Measurements from ENCODE around the gene CHMP4B.

CHMP4B gene

GRCh38 chr20:33820362-33820761 is 9.2 kb downstream of the CHMP4B start:
- no peak for DNase-seq (ENCODE audit: low read depth)

GRCh38 chr20:33821270-33821836 is 10.2 kb downstream of the CHMP4B start:
- DNase-seq (ENCODE audit: low read depth), result no peak

GRCh38 chr20:33822423-33822822 is 11.3 kb downstream of the CHMP4B start:
- DNase-seq (ENCODE audit: low read depth), result no peak

- no peak for DNase-seq (ENCODE audit: low read depth)
Observed at GRCh38 chr20:33822991-33823390, 11.8 kb downstream of the CHMP4B start.

GRCh38 chr20:33824852-33825251 is 13.7 kb downstream of the CHMP4B start:
- DNase-seq (ENCODE audit: low read depth), result no peak

GRCh38 chr20:33825340-33826269 is 14.5 kb downstream of the CHMP4B start:
- DNase-seq (ENCODE audit: low read depth), result no peak

GRCh38 chr20:33826270-33826897 is 15.2 kb downstream of the CHMP4B start:
- DNase-seq (ENCODE audit: low read depth), result no peak

- no peak for DNase-seq (ENCODE audit: low read depth)
Observed at GRCh38 chr20:33827109-33827508, 16.0 kb downstream of the CHMP4B start.

GRCh38 chr20:33827634-33828325 is 16.6 kb downstream of the CHMP4B start:
- DNase-seq (ENCODE audit: low read depth), result no peak

GRCh38 chr20:33828326-33828844 is 17.2 kb downstream of the CHMP4B start:
- DNase-seq (ENCODE audit: low read depth), result no peak

GRCh38 chr20:33828967-33829560 is 17.9 kb downstream of the CHMP4B start:
- DNase-seq (ENCODE audit: low read depth), result no peak

- no peak for DNase-seq (ENCODE audit: low read depth)
Observed at GRCh38 chr20:33829636-33830035, 18.5 kb downstream of the CHMP4B start.

- no peak for DNase-seq (ENCODE audit: low read depth)
Observed at GRCh38 chr20:33830371-33830770, 19.2 kb downstream of the CHMP4B start.

- no peak for DNase-seq (ENCODE audit: low read depth)
Observed at GRCh38 chr20:33832103-33832804, 21.1 kb downstream of the CHMP4B start.

- no peak for DNase-seq (ENCODE audit: low read depth)
Observed at GRCh38 chr20:33833333-33833732, 22.2 kb downstream of the CHMP4B start.

- no peak for DNase-seq (ENCODE audit: low read depth)
Observed at GRCh38 chr20:33835615-33836172, 24.5 kb downstream of the CHMP4B start.

- no peak for DNase-seq (ENCODE audit: low read depth)
Observed at GRCh38 chr20:33836277-33836676, 25.1 kb downstream of the CHMP4B start.

GRCh38 chr20:33837096-33837830 is 26.1 kb downstream of the CHMP4B start:
- no peak for DNase-seq (ENCODE audit: low read depth)

GRCh38 chr20:33838035-33838864 is 27.1 kb downstream of the CHMP4B start:
- DNase-seq (ENCODE audit: low read depth), result no peak
